KOPT-K1 (cell line): ENCODE measurements around the gene RHO.

Experiments used
- H3K27ac ChIP-seq: fragments of 200-600 bp; sonication (generic); 2 replicates; pipeline ENCODE4 v1.5.1; 2016; ENCODE audit warnings: antibody characterized with exemption, mild to moderate bottlenecking, low read depth, low read length; ENCODE audit not compliant: poor library complexity, severe bottlenecking
- H3K36me3 ChIP-seq: fragments of 200-600 bp; sonication (generic); 2 replicates; pipeline ENCODE4 v1.5.1; 2017; ENCODE audit warnings: antibody characterized with exemption, mild to moderate bottlenecking, low read length, moderate library complexity; ENCODE audit not compliant: insufficient read depth
- H3K9me3 ChIP-seq: fragments of 200-600 bp; sonication (generic); 2 replicates; pipeline ENCODE4 v1.5.1; 2017; ENCODE audit warnings: antibody characterized with exemption, low read length, mild to moderate bottlenecking; ENCODE audit not compliant: insufficient read depth, poor library complexity, severe bottlenecking

The RHO gene

DNA sequence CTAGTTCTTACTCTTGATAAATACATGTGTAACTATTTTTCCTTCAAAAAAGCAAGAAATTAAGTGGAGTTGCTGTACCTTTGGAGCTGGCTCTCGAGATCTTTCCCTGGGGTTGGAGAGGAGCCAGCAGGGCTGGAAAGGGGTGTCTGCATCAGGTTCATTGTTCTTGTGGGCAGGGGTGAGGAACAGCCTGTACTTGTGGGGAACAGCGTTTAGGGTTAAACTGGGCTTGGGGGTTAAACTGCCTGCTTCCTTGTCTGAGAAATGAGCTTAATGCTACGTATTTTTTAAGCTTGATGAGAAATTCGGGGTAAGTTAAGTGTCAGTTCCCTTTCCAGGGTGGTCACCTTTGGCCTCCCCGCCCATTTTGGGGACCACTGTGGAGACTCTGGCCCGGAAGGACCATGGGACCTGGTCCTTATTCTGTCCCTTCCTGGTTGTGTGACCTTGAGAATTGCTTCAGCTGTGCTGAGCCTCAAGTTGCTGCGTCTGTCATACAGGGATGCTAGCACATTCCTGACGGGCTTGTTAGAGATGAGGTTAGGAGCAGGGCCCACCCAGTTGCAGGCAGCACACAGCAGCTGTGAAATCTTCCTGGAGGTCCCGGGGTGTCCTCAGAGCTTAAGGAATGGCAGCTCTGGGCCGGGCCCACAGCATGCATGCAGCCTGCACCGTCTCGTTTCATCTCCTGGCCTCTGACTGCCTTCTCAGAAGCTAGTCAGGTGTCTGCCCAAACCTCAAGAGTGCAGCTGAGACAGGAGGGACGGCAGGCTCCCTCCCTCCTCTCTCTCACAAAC, 26.1 kb downstream of the RHO start:
- H3K36me3 ChIP-seq, result no peaks in the 10 kb centered on the region
- no peaks in the 10 kb centered on the region for H3K9me3 ChIP-seq
- peak overlapping the region; percentile 54 for H3K27ac ChIP-seq

DNA sequence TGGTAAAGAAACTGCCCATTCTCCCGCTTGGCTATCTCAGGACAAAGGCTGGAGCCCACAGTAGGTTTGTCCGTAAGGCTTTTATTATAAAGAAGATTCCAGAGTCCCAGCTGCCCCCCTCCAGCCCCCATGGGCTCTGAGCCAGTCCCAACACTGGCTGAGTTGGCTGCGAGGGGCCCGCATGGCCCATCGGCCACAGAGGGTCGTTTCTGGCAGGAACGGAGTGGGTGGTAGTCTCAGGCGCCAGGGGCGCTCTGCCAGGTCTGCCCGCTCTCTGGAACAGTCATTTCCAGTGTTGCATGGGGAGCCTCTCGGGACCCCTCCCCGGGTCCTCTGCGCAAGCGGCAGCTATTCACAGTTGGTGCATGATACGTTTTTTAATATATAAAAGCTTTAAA, 26.7 kb downstream of the RHO start:
- H3K9me3 ChIP-seq, result no peaks in the 10 kb centered on the region
- peak overlapping the region; percentile 54 for H3K27ac ChIP-seq
- H3K36me3 ChIP-seq, result no peaks in the 10 kb centered on the region

DNA sequence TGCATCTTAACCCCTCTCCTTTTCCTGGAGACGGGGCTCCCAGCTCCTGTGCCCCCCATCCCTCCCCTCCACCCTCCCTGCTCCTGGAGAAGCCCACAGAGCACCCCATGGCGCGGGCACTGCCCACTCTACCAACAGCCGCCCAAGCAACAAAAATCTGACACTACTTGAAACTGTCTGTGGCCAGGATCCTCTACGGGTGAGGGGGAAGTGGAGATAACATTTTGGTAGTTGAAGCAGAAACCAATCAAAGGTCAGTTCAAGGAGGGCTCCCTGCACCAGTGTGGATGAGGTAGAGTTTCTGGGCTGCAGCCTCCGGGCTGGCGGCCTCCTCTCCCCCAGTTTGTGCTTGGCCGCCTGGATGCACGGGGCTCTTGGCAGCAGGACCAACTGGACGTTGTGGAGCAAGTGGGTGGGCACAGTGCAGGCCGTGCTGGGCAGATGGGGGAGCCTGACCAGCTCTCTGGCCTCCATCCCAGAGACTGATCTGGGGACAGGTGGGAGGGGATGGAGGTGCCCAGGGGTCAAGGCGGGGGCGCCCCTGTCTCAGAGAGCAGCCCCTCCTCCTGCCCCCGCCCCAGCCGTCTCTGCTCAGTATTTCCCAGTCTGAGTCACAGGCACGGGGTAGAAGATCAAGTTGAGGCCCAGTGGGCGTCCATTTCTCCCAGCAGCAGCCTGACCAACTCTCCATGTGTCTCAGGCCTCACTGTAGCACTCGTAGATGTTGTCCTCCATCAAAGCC, 27.3 kb downstream of the RHO start:
- no peaks in the 10 kb centered on the region for H3K36me3 ChIP-seq
- no peak overlapping the region for H3K27ac ChIP-seq

DNA sequence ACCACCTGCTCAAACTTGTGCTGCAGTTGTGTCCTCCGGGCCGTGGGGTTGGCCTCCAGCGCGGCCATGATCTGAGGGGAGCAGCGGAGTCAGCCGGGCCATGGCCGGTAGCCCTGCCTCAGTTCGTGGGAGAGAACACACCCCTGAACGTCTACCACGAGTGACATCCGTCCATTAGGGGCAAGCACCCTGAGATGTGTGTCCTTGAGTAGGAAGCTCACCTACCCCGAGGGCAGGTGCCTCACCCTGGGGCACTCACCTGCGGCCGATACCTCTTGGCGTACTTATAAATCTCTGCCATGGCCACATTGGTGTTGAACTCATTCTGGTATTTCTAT, 27.9 kb downstream of the RHO start:
- Histone ChIP-seq H3K9me3 (no peaks in the 10 kb centered on the region), H3K36me3 (no peaks in the 10 kb centered on the region)

More for the DNA sequence above, 27.3 kb downstream of the RHO start:
- H3K9me3 ChIP-seq, result no peaks in the 10 kb centered on the region

DNA sequence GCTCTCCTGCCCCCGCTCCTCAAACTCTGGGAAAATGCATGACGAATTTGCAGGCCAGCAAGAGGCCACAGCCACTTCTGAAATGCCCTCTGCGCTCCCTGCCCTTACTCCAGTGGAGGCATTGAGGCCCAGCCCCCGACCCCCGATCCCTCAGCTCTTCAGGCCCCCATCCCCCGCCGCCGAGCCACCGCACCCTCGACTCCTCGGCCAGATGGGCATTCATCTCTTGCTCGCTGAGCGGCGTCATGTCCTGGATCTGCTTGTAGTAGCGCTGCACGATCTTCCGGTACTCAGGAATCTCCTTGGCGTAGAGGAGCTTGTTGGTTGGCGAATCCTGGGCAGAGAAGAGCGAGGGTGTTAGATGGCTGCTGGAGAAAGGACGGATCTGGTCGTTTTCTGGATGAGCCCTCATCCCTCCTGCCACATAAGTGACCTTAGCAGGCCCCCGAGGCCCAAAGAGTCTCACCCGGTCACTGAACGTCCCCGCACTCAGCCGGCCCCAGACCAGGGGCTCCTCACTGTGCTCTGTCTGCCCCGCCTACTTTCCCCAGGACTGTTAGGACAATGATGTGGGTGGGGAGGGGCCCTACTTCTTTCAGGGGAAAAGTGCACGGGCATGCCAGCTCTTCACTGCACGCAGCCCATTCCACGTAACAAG, 28.6 kb downstream of the RHO start:
- Histone ChIP-seq H3K27ac (no peak overlapping the region), H3K9me3 (no peaks in the 10 kb centered on the region), H3K36me3 (no peaks in the 10 kb centered on the region)

More for the DNA sequence above, 27.9 kb downstream of the RHO start:
- H3K27ac ChIP-seq, result no peak overlapping the region

DNA sequence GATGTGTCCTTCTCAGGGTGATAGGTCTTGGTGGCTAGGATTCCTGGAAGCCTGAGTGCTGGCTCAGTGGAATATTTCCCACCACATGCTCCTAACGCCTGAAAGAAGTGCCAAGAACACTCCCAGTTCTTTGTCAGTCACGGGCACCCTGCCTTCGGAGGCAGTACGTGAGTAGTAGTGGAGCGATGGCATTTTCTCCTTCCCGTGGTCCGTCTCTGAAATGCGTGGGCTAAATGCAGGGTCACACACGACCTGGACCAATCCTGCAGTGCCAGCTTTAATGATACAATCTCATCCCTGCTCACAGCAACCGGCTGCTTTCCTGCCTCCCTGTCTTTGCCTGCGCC, 29.1 kb downstream of the RHO start:
- Histone ChIP-seq H3K36me3 (no peaks in the 10 kb centered on the region), H3K9me3 (no peaks in the 10 kb centered on the region), H3K27ac (no peak overlapping the region)

DNA sequence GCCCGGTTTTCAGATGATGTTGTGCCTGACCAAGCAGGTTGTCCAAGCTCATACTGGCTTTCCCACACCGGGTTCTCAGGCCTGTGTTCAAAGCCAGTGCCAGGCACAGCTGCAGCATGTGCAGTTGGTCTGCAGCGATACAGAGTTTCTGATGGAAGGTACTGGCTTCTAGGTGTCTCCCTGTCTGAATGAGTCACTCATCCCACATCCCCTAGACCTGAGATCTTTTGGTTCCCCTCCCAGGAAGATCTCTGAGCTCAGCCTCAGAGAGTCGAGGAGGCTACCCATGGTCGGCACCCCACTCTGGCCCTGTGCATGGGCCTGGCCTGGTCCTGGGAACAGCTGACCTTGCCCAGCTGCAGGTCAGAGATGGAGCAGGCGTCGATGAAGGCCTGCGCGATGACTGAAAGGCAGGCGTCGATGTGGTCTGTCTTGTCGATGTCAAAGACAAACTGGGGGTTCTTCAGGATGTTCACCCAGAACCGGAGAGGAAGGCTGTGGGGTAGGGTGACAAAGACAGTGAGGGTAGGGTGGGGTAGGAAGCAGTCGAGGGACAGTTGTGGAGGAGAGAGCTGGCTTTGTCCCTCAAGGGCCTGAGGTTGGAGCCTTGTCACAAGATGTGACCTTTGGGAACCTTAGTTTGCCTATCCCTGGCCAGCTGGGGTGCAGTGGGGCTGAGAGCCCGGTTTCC, 29.8 kb downstream of the RHO start:
- no peaks in the 10 kb centered on the region for H3K9me3 ChIP-seq
- peak overlapping the region; percentile 30 for H3K27ac ChIP-seq
- H3K36me3 ChIP-seq, result no peaks in the 10 kb centered on the region

DNA sequence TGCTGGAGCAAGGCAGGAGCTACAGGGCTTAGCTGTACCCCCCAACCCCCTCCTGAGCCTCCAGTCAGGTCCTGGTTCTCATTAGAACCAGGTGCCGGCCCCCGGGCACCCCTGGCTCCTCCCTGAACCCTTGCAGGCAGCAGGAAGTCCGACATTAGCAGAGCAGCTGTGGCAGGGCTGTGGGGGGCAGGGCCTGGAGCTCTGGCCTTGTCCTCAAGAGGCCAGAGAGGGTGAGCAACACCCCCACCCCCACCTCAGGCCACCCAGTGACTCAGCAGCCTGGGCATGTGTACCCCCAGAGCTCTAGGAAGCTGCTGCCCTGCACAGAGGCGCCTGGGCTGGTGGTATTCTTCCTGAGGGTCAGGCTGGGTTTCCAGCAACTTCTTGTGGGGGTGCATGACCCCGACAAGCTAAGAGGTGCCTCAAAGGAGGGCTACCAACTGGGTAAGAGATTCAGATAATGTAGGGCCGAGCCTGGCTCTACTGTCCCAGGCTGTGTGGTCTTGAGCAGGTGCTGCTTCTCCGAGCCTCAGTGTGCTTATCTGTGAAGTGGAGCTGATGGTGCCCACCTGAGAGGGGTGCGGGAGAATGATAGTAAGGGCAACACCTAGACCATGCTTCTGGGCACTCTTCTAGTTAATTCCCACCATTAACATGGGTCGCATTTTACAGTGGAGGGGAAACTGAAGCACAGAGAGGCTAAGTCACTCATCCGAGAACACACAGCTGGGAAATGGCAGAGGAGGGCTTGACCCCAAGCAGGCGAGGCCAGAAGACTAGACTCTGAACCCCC, 30.5 kb downstream of the RHO start:
- no peaks in the 10 kb centered on the region for H3K36me3 ChIP-seq
- peak overlapping the region; percentile 30 for H3K27ac ChIP-seq

DNA sequence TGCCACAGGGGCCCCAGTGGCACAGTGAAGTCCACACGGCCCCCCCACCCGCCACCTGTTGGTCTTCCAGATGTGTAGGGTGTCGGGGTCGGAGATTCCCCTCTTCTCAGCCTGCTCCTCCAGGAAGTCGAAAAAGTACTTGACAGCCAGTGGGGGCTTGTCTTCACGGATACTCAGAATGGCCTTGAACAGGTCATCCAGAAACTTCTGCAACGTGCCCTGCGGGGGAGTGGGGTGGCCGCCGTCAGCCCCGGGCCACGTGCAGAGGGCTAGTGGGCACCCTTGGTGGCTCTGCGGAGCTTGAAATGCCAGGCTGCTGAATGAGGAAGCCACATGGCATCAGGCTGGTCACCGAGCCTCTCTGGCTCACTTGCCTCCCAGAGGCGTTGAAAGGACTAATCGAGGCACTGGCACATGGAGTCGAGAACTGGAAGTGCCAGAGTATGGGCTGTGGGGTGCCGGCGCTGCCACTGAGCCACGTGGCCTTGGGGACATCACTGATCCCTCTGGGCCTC, 31.2 kb downstream of the RHO start:
- H3K27ac ChIP-seq, result no peak overlapping the region
- no peaks in the 10 kb centered on the region for H3K9me3 ChIP-seq
- H3K36me3 ChIP-seq, result no peaks in the 10 kb centered on the region

More for the DNA sequence above, 30.5 kb downstream of the RHO start:
- H3K9me3 ChIP-seq, result no peaks in the 10 kb centered on the region

DNA sequence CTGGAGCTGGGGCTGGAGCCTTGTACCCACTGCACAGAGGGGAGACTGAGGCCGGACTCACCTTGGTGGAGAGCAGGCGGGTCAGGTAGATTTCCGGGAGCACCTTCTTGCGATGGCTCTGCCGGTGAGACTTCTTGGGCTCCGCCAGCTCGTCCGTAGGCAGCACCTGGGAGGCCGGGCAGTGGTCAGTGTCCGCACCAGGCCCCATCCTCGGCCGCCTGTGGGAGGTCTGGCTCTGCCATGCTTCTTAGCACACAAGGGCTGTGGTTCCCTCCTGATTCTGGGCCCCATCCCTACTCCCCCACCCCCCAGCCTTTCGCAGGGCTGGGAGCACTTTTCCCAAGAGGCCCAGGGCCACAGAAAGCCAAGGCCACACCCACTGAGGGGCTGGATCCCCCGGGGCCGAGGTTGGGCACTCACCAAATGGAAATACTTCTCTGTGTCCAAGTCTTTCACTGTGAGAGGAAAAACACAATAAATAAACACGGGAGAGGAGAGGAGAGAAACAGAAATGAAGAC, 31.9 kb downstream of the RHO start:
- H3K27ac ChIP-seq, result no peak overlapping the region
- no peaks in the 10 kb centered on the region for H3K9me3 ChIP-seq
- no peaks in the 10 kb centered on the region for H3K36me3 ChIP-seq

DNA sequence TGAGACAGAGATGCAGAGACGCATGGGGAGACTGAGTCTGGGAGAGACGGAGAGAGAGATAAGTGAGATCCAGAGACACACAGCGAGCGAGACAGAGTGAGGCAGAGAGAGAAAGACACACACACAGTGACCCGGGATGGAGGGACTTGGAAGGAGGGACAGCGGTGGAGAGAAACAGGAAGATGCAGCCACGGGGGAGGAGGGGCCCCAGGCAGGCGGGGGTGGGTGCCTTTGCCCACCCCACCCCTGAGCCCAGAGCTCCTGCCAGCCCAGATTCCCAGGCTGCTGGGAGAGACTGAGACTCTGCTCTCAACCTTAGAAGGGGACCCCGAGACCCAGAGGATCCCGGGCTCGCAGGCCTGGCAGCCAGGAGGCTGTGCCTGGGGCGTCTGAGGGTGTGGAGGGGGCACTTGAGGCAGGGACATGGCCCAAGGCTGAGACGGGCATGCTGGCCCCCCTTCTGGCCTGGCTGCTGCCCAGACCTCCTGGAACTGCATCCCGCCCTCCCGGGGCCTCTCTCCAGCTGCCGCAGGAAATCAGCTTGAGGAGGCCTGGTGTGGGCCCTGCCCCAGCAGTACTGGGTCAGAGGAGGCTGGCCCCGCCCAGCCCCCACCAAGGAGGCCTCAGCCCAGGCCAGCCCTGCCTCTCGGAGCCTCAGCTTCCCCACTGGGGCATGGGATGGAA, 32.6 kb downstream of the RHO start:
- Histone ChIP-seq H3K36me3 (no peaks in the 10 kb centered on the region), H3K27ac (no peak overlapping the region), H3K9me3 (no peaks in the 10 kb centered on the region)

DNA sequence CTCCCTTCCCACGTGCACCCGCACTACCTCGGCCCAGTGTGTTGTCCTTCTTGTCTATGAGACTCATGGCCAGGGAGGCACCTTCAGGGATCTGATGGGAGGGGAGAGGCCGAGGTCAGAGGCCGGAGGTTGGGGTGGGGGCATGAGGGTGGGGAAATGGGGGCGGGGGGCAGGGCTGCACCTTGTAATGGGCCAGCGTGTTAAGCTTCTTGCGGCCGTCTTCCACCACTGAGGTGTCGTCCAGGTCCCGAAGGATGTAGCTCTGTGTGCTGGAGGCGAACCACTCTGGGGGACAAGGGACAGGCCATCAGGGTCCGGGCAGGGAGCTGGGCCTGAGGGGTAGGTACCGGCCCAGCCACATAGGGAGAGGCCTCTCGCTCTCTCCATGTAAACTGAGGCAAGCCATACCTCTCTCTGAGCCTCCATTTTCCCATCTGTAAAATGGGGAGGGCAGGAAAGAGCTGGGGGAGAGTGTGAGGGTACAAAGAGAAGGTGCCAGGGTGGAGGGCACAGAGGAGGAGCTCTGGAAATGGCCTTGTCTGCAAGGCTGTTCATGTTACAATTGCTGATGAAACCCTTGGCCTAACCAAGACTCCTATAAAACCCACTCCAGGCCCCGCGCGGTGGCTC, 33.3 kb downstream of the RHO start:
- H3K9me3 ChIP-seq, result no peaks in the 10 kb centered on the region
- no peaks in the 10 kb centered on the region for H3K36me3 ChIP-seq
- no peak overlapping the region for H3K27ac ChIP-seq

DNA sequence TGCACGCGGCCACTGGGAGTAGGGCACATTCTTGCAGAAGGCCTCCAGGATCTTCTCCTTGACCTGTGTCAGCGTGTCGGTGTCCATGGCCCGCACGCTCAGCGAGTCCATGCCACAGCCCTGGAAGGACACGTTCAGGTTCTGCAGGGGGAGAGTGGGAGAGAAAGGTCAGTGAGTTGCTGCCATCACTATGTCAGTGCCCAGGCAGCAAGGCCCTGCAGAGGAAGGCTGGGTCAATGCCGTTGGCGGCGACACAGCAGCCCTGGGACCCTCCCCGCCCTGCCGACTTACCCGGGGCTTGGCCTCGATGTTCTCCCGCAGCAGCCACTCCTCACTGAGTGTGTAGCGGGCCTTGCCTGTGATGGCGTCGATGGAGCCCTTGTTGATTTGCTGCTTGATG, 34.4 kb downstream of the RHO start:
- Histone ChIP-seq H3K9me3 (no peaks in the 10 kb centered on the region), H3K36me3 (no peaks in the 10 kb centered on the region), H3K27ac (no peak overlapping the region)
